K562 (cell line): ENCODE data around the gene TMEM242. TPM values are rescaled to one million over a fixed set of nuclear protein-coding genes. Genes with fewer than 3 reads are reported as not detected.

Source experiments
- ATF2 ChIP-seq: sonication (generic); formaldehyde crosslinking; IDR thresholded peaks from 2 replicates; pipeline ENCODE4 v1.8.1; 2022; ENCODE audit warnings: missing genetic modification reagents
- C11orf30 ChIP-seq: fragments of 450-650 bp; IDR thresholded peaks from 2 replicates; pipeline ENCODE4 v1.6.1; 2016; ENCODE audit warnings: low read depth, mild to moderate bottlenecking
- ESRRB ChIP-seq: fragments of 250-450 bp; sonication (Bioruptor Pico); IDR thresholded peaks from 2 replicates; pipeline ENCODE4 v1.5.0; 2020; ENCODE audit warnings: mild to moderate bottlenecking, moderate library complexity, borderline replicate concordance
- FOXP1 ChIP-seq: sonication (generic); formaldehyde crosslinking; IDR thresholded peaks from 2 replicates; pipeline ENCODE4 v1.8.0; 2022; ENCODE audit warnings: mild to moderate bottlenecking, missing genetic modification reagents
- KDM4B ChIP-seq, 2 experiments: fragments of 450-650 bp in 1 of 2; sonication (generic) in 1 of 2; IDR thresholded peaks; 2 replicates each; pipeline ENCODE4 v1.6.1; 2016 to 2017; ENCODE audit warnings: borderline replicate concordance in 2 of 2, antibody characterized with exemption in 1 of 2, low read depth in 1 of 2, mild to moderate bottlenecking in 1 of 2
- MYC ChIP-seq, 2 experiments: fragments of 250-450 bp in 1 of 2; sonication (Bioruptor Pico) in 1 of 2; IDR thresholded peaks; 2 replicates each; pipeline versions ENCODE4 v1.5.1 to v1.6.1; 2012 to 2021; ENCODE audit warnings: low read depth in 2 of 2, borderline replicate concordance in 1 of 2, improper control_type of control experiment in 1 of 2, low read length in 1 of 2, mild to moderate bottlenecking in 1 of 2, moderate library complexity in 1 of 2
- NCOA2 ChIP-seq, 2 experiments: fragments of 450-650 bp; IDR thresholded peaks; 2 replicates each; pipeline ENCODE4 v1.6.1; 2018; ENCODE audit warnings: mild to moderate bottlenecking in 2 of 2, moderate library complexity in 1 of 2; ENCODE audit not compliant: partially characterized antibody in 2 of 2
- NELFE ChIP-seq: IDR thresholded peaks from 2 replicates; pipeline ENCODE4 v1.6.1; 2011; ENCODE audit warnings: mild to moderate bottlenecking; ENCODE audit not compliant: insufficient read depth, insufficient read length
- NFE2L1 ChIP-seq: fragments of 450-650 bp; IDR thresholded peaks from 2 replicates; pipeline ENCODE4 v1.6.1; 2016; ENCODE audit warnings: missing genetic modification characterization, low read depth, mild to moderate bottlenecking, missing compliant biosample characterization, moderate library complexity, borderline replicate concordance
- NR2C2 ChIP-seq, 2 experiments: fragments of 200-800 bp in 1 of 2; sonication (Bioruptor generic) in 1 of 2; sonication (generic) in 1 of 2; formaldehyde crosslinking in 1 of 2; IDR thresholded peaks; 2 replicates each; pipeline versions ENCODE4 v1.6.1 to v1.8.0; 2016 to 2022; ENCODE audit warnings: mild to moderate bottlenecking in 1 of 2, missing compliant biosample characterization in 1 of 2, missing genetic modification characterization in 1 of 2, missing genetic modification reagents in 1 of 2
- SOX6 ChIP-seq: fragments of 450-650 bp; IDR thresholded peaks from 2 replicates; pipeline ENCODE4 v1.6.1; 2014; ENCODE audit warnings: mild to moderate bottlenecking
- TAF15 ChIP-seq: fragments of 200-400 bp; formaldehyde crosslinking; IDR thresholded peaks from 2 replicates; pipeline ENCODE4 v1.6.1; 2017; ENCODE audit warnings: mild to moderate bottlenecking, low read depth, low read length, moderate library complexity
- ZNF24 ChIP-seq: fragments of 450-650 bp; IDR thresholded peaks from 2 replicates; pipeline ENCODE4 v1.6.1; 2016
- ZNF431 ChIP-seq: sonication (generic); formaldehyde crosslinking; IDR thresholded peaks from 2 replicates; pipeline ENCODE4 v1.8.0; 2022; ENCODE audit warnings: mild to moderate bottlenecking, missing genetic modification reagents
- ZNF444 ChIP-seq: fragments of 250-450 bp; sonication (Bioruptor Pico); IDR thresholded peaks from 2 replicates; pipeline ENCODE4 v1.4.0; 2020; ENCODE audit warnings: mild to moderate bottlenecking, moderate library complexity
- ZNF561 ChIP-seq: fragments of 450-650 bp; formaldehyde crosslinking; conservative IDR thresholded peaks from 2 replicates; pipeline ENCODE4 v1.4.0; 2020; ENCODE audit warnings: mild to moderate bottlenecking, moderate library complexity
- ZNF609 ChIP-seq: sonication (generic); formaldehyde crosslinking; IDR thresholded peaks from 2 replicates; pipeline ENCODE4 v1.8.1; 2023; ENCODE audit warnings: missing genetic modification reagents, mild to moderate bottlenecking, borderline replicate concordance
- ZNF639 ChIP-seq, 2 experiments: fragments of 200-800 bp in 1 of 2; sonication (Bioruptor generic) in 1 of 2; sonication (generic) in 1 of 2; formaldehyde crosslinking in 1 of 2; IDR thresholded peaks in 1 of 2; conservative IDR thresholded peaks in 1 of 2; 2 replicates each; pipeline versions ENCODE4 v1.5.0 to v1.6.1; 2016 to 2020; ENCODE audit warnings: missing compliant biosample characterization in 1 of 2, missing genetic modification characterization in 1 of 2, missing genetic modification reagents in 1 of 2
- polyA plus RNA-seq, 8 experiments: library from polyadenylated mRNA; depleted of rRNA in 4 of 8; stranded (reverse) in 5 of 8; unstranded in 3 of 8; fragments of >200 nt; fragmentation: Nextera tagmentation in 2 of 8; fragmentation: Illumina TruSeq in 1 of 8; extraction: Ambion mirVana in 2 of 8; extraction: Trizol in 1 of 8; gene quantifications; 2 replicates each; pipeline versions ENCODE4 v1.2.1 to v1.2.3, GENCODE V29; 2011 to 2014; ENCODE audit warnings: inconsistent platforms in 1 of 8, missing spikeins in 1 of 8
- total RNA-seq, 7 experiments: library from RNA; depleted of rRNA in 6 of 7; stranded (reverse); fragments of >200 nt in 6 of 7; fragmentation: Illumina TruSeq in 2 of 7; extraction: Trizol in 2 of 7; gene quantifications; 2 replicates each; pipeline versions ENCODE4 v1.2.1 to v1.2.3, GENCODE V29; 2011 to 2021; ENCODE audit warnings: low replicate concordance in 1 of 7

The TMEM242 gene
- total and polyA plus RNA-seq, 9 of the 15 experiments (the other 6 are each of a cell fraction or from before 2014, with no cell fraction given) = 9.5 to 35.3 (median 16.5) TPM

DNA sequence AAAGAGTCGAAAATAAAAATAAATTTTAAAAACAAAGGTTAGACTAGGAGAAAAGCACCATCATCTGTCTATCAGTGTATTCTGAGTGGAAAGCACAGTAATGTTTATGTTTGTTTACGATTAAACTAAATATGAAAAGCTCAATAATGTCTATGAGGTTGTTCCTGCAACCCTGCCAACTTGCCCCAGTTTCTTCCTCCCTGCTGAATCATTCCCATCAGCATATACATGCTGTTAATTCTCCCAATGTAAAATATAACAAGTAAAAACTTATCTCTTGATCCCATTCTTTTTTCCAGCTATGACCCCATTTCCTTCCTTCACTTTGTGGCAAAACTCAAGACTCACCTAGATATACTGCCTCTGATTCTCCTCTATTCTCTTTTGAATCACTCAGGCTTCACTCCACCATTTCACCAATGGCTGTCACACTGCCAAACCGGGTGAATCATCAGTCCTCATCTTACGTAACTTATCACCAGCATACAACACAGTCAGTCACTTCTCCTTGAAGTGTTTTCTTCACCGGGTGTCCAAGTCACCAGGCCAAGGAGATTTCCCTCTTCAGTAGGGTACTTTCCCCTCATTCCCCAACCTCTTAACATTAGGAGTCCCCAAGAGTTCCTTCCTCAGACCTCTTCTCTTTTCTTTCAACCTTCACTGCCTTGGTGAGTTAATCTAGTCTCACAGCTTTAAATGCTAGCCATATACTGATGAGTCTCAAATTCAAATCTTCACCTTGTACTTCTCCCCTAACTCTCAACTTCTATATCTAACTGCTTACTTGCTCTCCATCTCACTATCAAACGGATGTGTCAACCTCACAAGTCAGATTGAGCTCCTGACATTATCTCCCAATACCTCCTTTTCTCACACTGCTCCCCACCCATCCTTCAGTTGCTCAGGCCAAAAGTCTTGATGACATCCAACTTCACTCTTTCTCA is 6.2 kb downstream of the TMEM242 start (continued):
- TF ChIP-seq ZNF609 = no peak
- no peak for TF ChIP-seq FOXP1 (CRISPR knock-in tag)
- TF ChIP-seq ZNF561 (CRISPR knock-in tag) = peak; percentile 22; the same call in 1 of the 2 replicates
- TF ChIP-seq SOX6 = peak; percentile 66
- TF ChIP-seq ZNF639 (CRISPR knock-in tag; conservative IDR thresholded peaks at IDR 0.05 in 1 of 2, IDR thresholded peaks at IDR 0.05 in 1 of 2) = no peak
- no peak for TF ChIP-seq ATF2 (CRISPR knock-in tag)
- no peak for TF ChIP-seq MYC (IDR thresholded peaks at IDR 0.05; ENCODE audit: low read depth, low read length)
- no peak for TF ChIP-seq MYC (CRISPR knock-in tag; IDR thresholded peaks at IDR 0.05; ENCODE audit: borderline replicate concordance, low read depth)
- TF ChIP-seq NFE2L1 (tag) = no peak
- TF ChIP-seq TAF15 = no peak
- TF ChIP-seq ZNF431 (CRISPR knock-in tag) = no peak
- no peak for TF ChIP-seq ZNF444 (CRISPR knock-in tag)
- no peak for TF ChIP-seq KDM4B (IDR thresholded peaks at IDR 0.05; ENCODE audit: borderline replicate concordance in 2 of 2, low read depth in 1 of 2)
- TF ChIP-seq ESRRB (CRISPR knock-in tag) = no peak
- TF ChIP-seq NCOA2 (IDR thresholded peaks at IDR 0.05; ENCODE audit: partially characterized antibody in 2 of 2) = no peak
- TF ChIP-seq C11orf30 = peak; percentile 95
- no peak for TF ChIP-seq NELFE
- TF ChIP-seq ZNF24 = peak; percentile 50
- no peak for TF ChIP-seq NR2C2 (CRISPR knock-in tag; IDR thresholded peaks at IDR 0.05)
- TF ChIP-seq NR2C2 (tag; IDR thresholded peaks at IDR 0.05) = peak; percentile 21; the same call in 1 of the 2 replicates
